ENCODE results near the gene FOXA2. TPM values are rescaled to one million over a fixed set of nuclear protein-coding genes. Genes with fewer than 3 reads are reported as not detected.
A peak's percentile ranks its signal among the peaks of the same experiment; 100 is the strongest.

FOXA2 gene
- total and polyA plus RNA-seq, 2 of the 13 experiments (the other 11 are each of a cell fraction or from before 2014, with no cell fraction given): 8.8 to 12.2 TPM

DNA sequence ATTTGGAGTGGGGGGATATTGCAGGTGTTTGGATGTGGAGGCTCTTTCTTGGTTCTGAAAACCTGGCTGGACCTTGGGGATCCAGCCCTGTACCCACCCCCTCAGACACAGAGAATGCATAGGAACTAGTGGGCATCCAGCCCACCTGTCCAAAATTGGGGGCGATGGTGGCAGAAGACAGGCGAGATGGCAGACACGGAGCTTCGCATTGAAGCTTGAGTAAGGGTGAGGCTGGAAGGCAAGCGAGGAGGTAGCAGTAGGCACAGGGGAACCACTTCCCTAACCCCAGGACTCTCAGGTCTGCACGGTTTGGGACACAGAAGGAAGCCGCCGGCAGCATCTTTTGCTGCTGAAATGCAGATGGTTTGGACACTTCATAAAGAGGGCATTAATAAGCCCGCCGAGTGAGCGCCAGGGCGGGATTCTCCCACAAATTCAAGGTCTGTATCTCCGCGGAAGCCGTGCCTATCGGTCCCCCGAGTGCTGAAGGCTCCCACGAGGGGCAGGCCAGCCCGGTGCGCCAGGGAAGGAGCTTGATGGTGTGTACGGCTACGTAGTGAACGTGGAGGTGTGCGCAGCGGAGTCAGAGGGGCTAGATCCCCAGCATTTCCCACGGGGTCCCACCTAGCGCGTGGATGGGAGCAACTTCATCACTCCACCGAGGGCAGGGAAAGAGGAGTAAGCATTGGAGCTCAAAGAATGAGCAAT, 1.6 kb upstream of the FOXA2 start (continued):
- TF ChIP-seq, protein P1, sequence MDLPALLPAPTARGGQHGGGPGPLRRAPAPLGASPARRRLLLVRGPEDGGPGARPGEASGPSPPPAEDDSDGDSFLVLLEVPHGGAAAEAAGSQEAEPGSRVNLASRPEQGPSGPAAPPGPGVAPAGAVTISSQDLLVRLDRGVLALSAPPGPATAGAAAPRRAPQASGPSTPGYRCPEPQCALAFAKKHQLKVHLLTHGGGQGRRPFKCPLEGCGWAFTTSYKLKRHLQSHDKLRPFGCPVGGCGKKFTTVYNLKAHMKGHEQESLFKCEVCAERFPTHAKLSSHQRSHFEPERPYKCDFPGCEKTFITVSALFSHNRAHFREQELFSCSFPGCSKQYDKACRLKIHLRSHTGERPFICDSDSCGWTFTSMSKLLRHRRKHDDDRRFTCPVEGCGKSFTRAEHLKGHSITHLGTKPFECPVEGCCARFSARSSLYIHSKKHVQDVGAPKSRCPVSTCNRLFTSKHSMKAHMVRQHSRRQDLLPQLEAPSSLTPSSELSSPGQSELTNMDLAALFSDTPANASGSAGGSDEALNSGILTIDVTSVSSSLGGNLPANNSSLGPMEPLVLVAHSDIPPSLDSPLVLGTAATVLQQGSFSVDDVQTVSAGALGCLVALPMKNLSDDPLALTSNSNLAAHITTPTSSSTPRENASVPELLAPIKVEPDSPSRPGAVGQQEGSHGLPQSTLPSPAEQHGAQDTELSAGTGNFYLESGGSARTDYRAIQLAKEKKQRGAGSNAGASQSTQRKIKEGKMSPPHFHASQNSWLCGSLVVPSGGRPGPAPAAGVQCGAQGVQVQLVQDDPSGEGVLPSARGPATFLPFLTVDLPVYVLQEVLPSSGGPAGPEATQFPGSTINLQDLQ (CRISPR knock-in tag; IDR thresholded peaks at IDR 0.05): no peak
- no peak for TF ChIP-seq POLR2AphosphoS5 (IDR thresholded peaks at IDR 0.05; ENCODE audit: low read depth, low read length)
- TF ChIP-seq FOSL2 (CRISPR knock-in tag; IDR thresholded peaks at IDR 0.05): no peak
- TF ChIP-seq ZNF879 (CRISPR knock-in tag; IDR thresholded peaks at IDR 0.05): 0 out of 2 replicates have a peak, but pooled peaks have one; percentile 44
- TF ChIP-seq, protein P2, sequence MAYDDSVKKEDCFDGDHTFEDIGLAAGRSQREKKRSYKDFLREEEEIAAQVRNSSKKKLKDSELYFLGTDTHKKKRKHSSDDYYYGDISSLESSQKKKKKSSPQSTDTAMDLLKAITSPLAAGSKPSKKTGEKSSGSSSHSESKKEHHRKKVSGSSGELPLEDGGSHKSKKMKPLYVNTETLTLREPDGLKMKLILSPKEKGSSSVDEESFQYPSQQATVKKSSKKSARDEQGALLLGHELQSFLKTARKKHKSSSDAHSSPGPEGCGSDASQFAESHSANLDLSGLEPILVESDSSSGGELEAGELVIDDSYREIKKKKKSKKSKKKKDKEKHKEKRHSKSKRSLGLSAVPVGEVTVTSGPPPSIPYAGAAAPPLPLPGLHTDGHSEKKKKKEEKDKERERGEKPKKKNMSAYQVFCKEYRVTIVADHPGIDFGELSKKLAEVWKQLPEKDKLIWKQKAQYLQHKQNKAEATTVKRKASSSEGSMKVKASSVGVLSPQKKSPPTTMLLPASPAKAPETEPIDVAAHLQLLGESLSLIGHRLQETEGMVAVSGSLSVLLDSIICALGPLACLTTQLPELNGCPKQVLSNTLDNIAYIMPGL (CRISPR knock-in tag; IDR thresholded peaks at IDR 0.05; ENCODE audit: borderline replicate concordance in 1 of 2, low read depth in 1 of 2): no peak
- TF ChIP-seq ZBTB38 (CRISPR knock-in tag; IDR thresholded peaks at IDR 0.05): peak; percentile 89; the same call in 1 of the 2 replicates
- 0 out of 2 replicates have a peak, but pooled peaks have one; percentile 4 for TF ChIP-seq ZNF296 (CRISPR knock-in tag; conservative IDR thresholded peaks at IDR 0.05)
- TF ChIP-seq DNMT1 (CRISPR knock-in tag; IDR thresholded peaks at IDR 0.05): no peak
- TF ChIP-seq RELA (CRISPR knock-in tag; IDR thresholded peaks at IDR 0.05): no peak
- TF ChIP-seq ZNF317 (CRISPR knock-in tag; IDR thresholded peaks at IDR 0.05): peak; percentile 6; the same call in 1 of the 2 replicates
- no peak for TF ChIP-seq MTF2 (CRISPR knock-in tag; IDR thresholded peaks at IDR 0.05; ENCODE audit: borderline replicate concordance)
- no peak for TF ChIP-seq RFXAP (CRISPR knock-in tag; IDR thresholded peaks at IDR 0.05; ENCODE audit: borderline replicate concordance)
- TF ChIP-seq ZNF24 (IDR thresholded peaks at IDR 0.05): no peak
- TF ChIP-seq RBFOX2 (IDR thresholded peaks at IDR 0.05; ENCODE audit: low read depth, low read length): 0 out of 2 replicates have a peak, but pooled peaks have one; percentile 6
- no peak for TF ChIP-seq SP5 (CRISPR knock-in tag; IDR thresholded peaks at IDR 0.05; ENCODE audit: borderline replicate concordance, low read depth)
- no peak for TF ChIP-seq ZNF256 (CRISPR knock-in tag; conservative IDR thresholded peaks at IDR 0.05)
- no peak for TF ChIP-seq SMC3 (IDR thresholded peaks at IDR 0.05; ENCODE audit: low read length)
- TF ChIP-seq YY1 (IDR thresholded peaks at IDR 0.05; ENCODE audit: insufficient read depth, insufficient replicate concordance, low read depth, low read length): no peak
- 0 out of 2 replicates have a peak, but pooled peaks have one; percentile 19 for TF ChIP-seq HNRNPL (IDR thresholded peaks at IDR 0.05; ENCODE audit: low read depth, low read length)
- TF ChIP-seq GABPB1 (CRISPR knock-in tag; IDR thresholded peaks at IDR 0.05): no peak
- 0 out of 2 replicates have a peak, but pooled peaks have one; percentile 13 for TF ChIP-seq SRY (CRISPR knock-in tag; IDR thresholded peaks at IDR 0.05)
- TF ChIP-seq ZNF549 (CRISPR knock-in tag; IDR thresholded peaks at IDR 0.05): no peak
- no peak for TF ChIP-seq ZNF777 (CRISPR knock-in tag; IDR thresholded peaks at IDR 0.05)
- no peak for TF ChIP-seq ZNF550 (CRISPR knock-in tag; IDR thresholded peaks at IDR 0.05; ENCODE audit: borderline replicate concordance)
- no peak for TF ChIP-seq TAF15 (IDR thresholded peaks at IDR 0.05; ENCODE audit: low read depth, low read length, poor library complexity, severe bottlenecking)
- no peak for TF ChIP-seq ZKSCAN5 (CRISPR knock-in tag; IDR thresholded peaks at IDR 0.05)
- no peak for TF ChIP-seq TEAD3 (CRISPR knock-in tag; optimal IDR thresholded peaks at IDR 0.05; ENCODE audit: borderline replicate concordance)
